ENCODE results near the gene CSRNP3.

CSRNP3 gene

DNA sequence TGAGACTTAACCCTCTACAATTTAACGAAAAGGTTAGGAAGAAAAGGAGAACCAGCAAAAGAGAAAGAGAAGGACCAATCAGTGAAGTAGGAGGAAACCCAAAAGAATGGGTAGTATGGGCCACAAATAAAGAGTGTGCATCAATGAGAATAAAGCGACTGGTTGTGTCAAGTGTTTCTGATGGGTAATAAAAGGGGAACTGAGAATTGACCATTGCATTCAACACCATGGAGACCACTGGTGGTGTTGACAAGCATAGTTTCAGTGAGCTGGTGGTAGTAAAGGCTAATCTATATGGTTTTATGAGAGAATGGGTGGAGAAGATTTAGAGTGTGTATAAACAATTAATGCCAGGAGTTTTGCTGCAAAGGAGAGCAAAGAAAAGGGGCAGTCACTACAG lies 75.4 kb downstream of the CSRNP3 start:
- DNase-seq (ENCODE audit: low read depth, low spot score), result no peak

DNA sequence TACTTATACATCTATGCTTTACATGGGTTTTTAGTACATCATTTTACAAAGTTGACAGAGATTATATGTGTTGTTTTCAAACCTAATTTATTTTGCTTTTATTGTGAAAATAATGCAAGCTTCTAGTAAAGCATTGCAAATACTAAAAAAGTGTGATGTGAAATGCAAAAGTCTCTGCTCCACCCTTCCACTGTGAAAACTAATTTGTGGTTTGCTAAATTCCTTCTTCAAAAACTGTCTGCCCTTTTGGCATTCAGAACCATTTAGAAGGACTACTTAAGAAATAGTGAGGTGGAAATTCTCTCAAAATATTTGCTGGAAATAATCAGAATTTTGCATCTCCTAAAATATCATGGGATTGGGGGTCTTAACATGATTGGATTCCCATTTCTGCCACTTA lies 78.4 kb downstream of the CSRNP3 start:
- DNase-seq (ENCODE audit: low read depth, low spot score), result no peak

GRCh38 chr2:165549619-165550018 lies 80.1 kb downstream of the CSRNP3 start:
- DNase-seq (ENCODE audit: low read depth, low spot score), result no peak

GRCh38 chr2:165558832-165559231 lies 89.3 kb downstream of the CSRNP3 start:
- DNase-seq (ENCODE audit: low read depth, low spot score), result no peak

DNA sequence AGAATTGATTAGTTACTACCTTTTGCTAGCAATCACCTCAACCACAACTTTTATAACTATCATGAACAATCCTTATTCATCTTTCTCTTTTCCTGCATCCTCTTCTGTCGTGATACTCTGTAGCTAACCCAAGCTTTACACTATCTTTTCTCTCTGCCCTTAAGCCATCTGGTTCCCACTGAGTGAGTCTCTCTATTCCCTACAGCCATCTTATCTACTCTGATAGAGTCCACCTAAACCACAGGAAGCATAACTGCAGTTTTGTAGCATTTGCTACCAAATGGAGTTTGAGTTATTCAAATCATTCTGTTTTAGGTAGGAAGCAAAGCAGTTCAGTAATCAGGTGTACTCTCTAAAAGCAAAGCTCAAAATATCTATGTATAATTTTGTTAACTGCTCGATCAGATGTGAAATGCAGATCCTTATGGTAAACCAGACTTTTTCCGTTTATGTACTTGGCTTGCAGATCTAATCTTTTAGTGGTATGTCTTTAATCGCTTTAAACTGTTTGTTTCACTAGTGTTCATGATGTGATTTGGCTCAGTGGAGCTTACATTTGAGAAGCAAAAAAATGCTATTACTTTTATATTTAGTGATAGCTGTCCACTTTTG lies 91.0 kb downstream of the CSRNP3 start:
- no peak for DNase-seq (ENCODE audit: low read depth, low spot score)

GRCh38 chr2:165561516-165561915 lies 92.0 kb downstream of the CSRNP3 start:
- no peak for DNase-seq (ENCODE audit: low read depth, low spot score)

DNA sequence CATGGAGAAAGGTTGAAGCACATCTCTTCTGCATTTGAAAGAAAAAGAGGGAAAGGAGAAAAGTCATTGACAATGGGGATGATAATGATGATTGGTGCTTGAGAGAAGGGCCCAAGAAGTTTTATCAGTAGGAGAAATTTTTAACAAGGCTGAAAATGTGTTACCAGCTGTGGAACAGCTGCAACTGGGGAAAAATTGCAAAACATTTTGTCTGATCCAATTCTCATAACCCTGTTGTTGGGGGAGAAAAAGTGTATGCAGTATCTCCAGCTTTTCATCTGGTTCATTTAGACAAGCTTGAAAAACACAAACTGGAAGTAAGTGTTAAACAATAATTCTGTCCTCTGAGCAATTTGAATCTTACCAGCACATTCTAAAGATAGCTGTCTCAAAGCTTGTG lies 92.7 kb downstream of the CSRNP3 start:
- no peak for DNase-seq (ENCODE audit: low read depth, low spot score)

DNA sequence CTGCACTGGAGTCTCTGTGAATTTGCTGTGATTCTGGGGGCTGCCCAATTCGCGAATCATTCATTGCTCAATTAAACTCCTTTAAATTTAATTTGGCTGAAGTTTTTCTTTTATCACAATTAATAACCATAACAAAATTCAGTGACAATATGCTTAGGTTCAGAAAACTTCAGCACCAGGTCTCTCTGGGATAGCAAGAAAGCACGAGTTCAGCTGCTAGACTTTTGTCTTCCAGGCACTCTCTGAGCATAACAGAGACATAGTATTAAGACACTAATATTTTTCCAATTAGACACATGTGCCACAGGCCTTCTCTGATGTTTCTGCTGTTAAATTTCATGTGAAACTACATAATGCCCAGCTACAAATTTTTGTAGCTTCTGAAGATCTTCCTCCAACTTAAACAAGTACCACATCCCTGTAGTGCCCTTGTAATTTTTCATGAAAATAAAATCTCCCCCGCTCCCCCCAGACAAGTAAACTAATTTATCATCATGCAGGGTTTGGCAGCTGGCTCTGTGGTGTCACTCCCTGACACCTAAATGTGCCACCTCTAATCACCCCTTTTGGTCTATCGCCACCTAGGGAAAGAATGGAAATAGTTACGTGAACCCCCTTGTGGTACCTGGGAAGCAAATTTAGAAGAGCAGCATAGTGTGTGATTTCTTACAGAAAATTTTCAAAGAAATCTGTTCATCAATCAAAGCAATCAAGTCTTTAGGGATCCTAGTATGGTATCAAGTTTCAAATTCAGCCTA lies 94.1 kb downstream of the CSRNP3 start:
- DNase-seq (ENCODE audit: low read depth, low spot score), result no peak

DNA sequence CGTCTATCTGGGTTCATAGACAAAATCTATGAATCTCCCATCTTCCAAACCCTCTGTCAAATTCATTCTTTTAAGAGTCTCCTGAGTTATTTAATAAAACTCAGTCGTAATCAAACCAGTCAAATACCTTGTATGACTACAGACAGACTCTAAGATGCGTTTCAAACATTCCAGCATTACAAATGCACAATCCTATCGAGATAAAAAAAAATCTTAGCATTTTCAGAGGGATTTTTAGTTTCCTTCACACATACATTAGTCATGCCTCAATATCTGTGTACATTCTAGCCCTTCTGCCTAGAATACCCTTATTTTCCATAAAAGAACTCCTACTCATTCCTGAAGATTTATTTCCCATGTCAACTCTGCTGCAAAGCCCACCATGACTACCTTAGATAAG lies 96.5 kb downstream of the CSRNP3 start:
- DNase-seq (ENCODE audit: low read depth, low spot score), result no peak

- no peak for DNase-seq (ENCODE audit: low read depth, low spot score)
Measured at GRCh38 chr2:165567273-165567672, 97.8 kb downstream of the CSRNP3 start.

GRCh38 chr2:165568361-165568760 lies 98.9 kb downstream of the CSRNP3 start:
- DNase-seq (ENCODE audit: low read depth, low spot score), result no peak

- DNase-seq (ENCODE audit: low read depth, low spot score), result no peak
Measured at GRCh38 chr2:165571477-165571876, 102.0 kb downstream of the CSRNP3 start.

DNA sequence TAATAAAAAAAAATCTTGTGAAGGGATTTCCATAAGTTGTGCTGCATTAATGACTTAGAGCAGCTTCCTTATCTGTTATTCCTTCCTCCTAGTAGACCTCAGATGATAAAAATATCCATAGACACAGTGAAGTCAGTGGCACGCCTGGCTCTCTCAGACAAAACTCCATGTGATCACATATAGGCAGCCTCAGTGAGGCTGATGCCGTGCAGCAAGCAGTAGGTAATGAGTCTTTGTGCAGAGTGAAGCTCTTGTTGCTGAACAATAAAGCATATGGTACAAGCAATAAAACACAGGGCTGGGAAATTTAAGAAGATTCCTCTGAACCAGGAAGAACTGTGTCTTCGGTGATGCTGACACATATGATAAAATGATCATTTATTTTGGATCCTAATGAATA lies 102.7 kb downstream of the CSRNP3 start:
- no peak for DNase-seq (ENCODE audit: low read depth, low spot score)

GRCh38 chr2:165573534-165574461 lies 104.3 kb downstream of the CSRNP3 start:
- DNase-seq (ENCODE audit: low read depth, low spot score), result no peak

GRCh38 chr2:165575044-165575615 lies 105.6 kb downstream of the CSRNP3 start:
- no peak for DNase-seq (ENCODE audit: low read depth, low spot score)

- DNase-seq (ENCODE audit: low read depth, low spot score), result no peak
Measured at GRCh38 chr2:165576409-165577154, 107.1 kb downstream of the CSRNP3 start.

DNA sequence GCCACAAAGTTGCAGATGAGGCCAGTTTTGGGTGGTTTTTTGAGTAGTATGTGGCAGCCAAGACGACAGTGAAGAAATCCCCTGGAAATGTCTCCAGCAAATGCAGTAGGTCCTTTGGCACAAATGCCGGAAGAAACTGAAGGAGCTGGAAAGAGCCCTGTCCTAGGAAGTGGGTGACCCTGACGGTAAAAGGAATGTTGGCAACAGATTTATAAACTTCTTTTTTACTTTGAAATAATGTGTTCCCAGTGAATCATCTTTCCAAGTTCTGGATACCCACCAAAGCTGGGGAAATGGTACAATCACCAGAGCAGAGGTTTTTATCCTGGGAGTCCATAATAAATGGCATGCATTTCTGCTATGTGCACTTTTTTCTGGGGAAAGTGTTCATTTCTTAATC lies 112.9 kb downstream of the CSRNP3 start:
- DNase-seq (ENCODE audit: low read depth, low spot score), result no peak

- no peak for DNase-seq (ENCODE audit: low read depth, low spot score)
Measured at GRCh38 chr2:165582863-165583506, 113.5 kb downstream of the CSRNP3 start.

GRCh38 chr2:165584126-165584654 lies 114.7 kb downstream of the CSRNP3 start:
- no peak for DNase-seq (ENCODE audit: low read depth, low spot score)

DNA sequence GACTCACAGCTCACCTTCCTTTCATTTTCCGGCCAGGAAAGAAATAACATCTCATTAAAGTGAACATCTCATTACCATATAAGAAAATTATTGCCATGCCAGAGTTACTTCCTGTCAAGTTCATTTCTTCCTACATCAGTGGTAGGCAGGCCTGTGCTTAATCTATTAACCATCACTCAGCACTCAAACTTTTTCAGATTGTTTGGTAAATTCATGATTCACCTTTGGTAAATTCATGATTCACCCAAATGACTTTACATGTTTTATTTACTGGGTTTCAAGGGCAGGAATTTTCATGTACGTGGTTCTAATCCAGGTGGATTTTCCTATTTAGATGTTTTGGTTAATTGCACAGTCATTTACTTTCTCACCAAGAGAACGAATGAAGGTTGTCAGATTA lies 116.5 kb downstream of the CSRNP3 start:
- no peak for DNase-seq (ENCODE audit: low read depth, low spot score)

Measured in smooth muscle cell of the brain vasculature (primary cell).